Measurements from ENCODE around the gene FOXJ3.

Gene FOXJ3

GRCh38 chr1:42189931-42190853 is 144.8 kb downstream of the FOXJ3 start:
- TF ChIP-seq EZH2phosphoT487 (IDR thresholded peaks at IDR 0.05; ENCODE audit: borderline replicate concordance, low read length): no peak
- TF ChIP-seq, protein P1, sequence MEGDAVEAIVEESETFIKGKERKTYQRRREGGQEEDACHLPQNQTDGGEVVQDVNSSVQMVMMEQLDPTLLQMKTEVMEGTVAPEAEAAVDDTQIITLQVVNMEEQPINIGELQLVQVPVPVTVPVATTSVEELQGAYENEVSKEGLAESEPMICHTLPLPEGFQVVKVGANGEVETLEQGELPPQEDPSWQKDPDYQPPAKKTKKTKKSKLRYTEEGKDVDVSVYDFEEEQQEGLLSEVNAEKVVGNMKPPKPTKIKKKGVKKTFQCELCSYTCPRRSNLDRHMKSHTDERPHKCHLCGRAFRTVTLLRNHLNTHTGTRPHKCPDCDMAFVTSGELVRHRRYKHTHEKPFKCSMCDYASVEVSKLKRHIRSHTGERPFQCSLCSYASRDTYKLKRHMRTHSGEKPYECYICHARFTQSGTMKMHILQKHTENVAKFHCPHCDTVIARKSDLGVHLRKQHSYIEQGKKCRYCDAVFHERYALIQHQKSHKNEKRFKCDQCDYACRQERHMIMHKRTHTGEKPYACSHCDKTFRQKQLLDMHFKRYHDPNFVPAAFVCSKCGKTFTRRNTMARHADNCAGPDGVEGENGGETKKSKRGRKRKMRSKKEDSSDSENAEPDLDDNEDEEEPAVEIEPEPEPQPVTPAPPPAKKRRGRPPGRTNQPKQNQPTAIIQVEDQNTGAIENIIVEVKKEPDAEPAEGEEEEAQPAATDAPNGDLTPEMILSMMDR (IDR thresholded peaks at IDR 0.05; ENCODE audit: low read depth, low read length, poor library complexity, severe bottlenecking): no peak
- H3K9me2 ChIP-seq (replicated peaks; ENCODE audit: control insufficient read depth, low read length): no peaks in the 10 kb centered on the region

GRCh38 chr1:42186152-42186551 is 148.9 kb downstream of the FOXJ3 start:
- Histone ChIP-seq H4K20me1 (ENCODE audit: control insufficient read depth, insufficient read depth, low read depth, low read length) (no peaks in the 10 kb centered on the region), H3K4me3 (ENCODE audit: low read length) (no peak overlapping the region), H3K79me2 (ENCODE audit: control insufficient read depth, low read length) (no peaks in the 10 kb centered on the region), H3K36me3 (ENCODE audit: control insufficient read depth, low read length) (peaks cover 38% of the 10 kb centered on the region), H3K4me1 (ENCODE audit: control insufficient read depth, low read length) (no peaks in the 10 kb centered on the region), H3F3A (ENCODE audit: control insufficient read depth, insufficient read depth) (no peaks in the 10 kb centered on the region), H3K9me3 (ENCODE audit: control insufficient read depth, insufficient read depth, low read length) (no peaks in the 10 kb centered on the region), H3K27me3 (ENCODE audit: control insufficient read depth, low read length) (no peaks in the 10 kb centered on the region), H3K9me2 (replicated peaks; ENCODE audit: control insufficient read depth, low read length) (no peaks in the 10 kb centered on the region), H3K4me2 (ENCODE audit: low read length) (no peak overlapping the region), H3K27ac (ENCODE audit: low read depth, low read length) (no peak overlapping the region)
- no peak for TF ChIP-seq EZH2phosphoT487 (IDR thresholded peaks at IDR 0.05; ENCODE audit: borderline replicate concordance, low read length)
- TF ChIP-seq, protein P1 (IDR thresholded peaks at IDR 0.05; ENCODE audit: low read depth, low read length, poor library complexity, severe bottlenecking): no peak

More at GRCh38 chr1:42189931-42190853, 144.8 kb downstream of the FOXJ3 start:
- Histone ChIP-seq H3K4me2 (ENCODE audit: low read length) (no peak overlapping the region), H3K36me3 (ENCODE audit: control insufficient read depth, low read length) (peaks cover 58% of the 10 kb centered on the region), H3K9me3 (ENCODE audit: control insufficient read depth, insufficient read depth, low read length) (no peaks in the 10 kb centered on the region), H3K27ac (ENCODE audit: low read depth, low read length) (no peak overlapping the region), H3K27me3 (ENCODE audit: control insufficient read depth, low read length) (no peaks in the 10 kb centered on the region), H3F3A (ENCODE audit: control insufficient read depth, insufficient read depth) (no peaks in the 10 kb centered on the region), H4K20me1 (ENCODE audit: control insufficient read depth, insufficient read depth, low read depth, low read length) (no peaks in the 10 kb centered on the region), H3K4me3 (ENCODE audit: low read length) (no peak overlapping the region), H3K79me2 (ENCODE audit: control insufficient read depth, low read length) (no peaks in the 10 kb centered on the region), H3K4me1 (ENCODE audit: control insufficient read depth, low read length) (no peaks in the 10 kb centered on the region)

GRCh38 chr1:42184616-42185015 is 150.4 kb downstream of the FOXJ3 start:
- no peaks in the 10 kb centered on the region for H3K27me3 ChIP-seq (ENCODE audit: control insufficient read depth, low read length)
- no peaks in the 10 kb centered on the region for H4K20me1 ChIP-seq (ENCODE audit: control insufficient read depth, insufficient read depth, low read depth, low read length)
- no peak overlapping the region for H3K27ac ChIP-seq (ENCODE audit: low read depth, low read length)
- no peak overlapping the region for H3K4me2 ChIP-seq (ENCODE audit: low read length)
- TF ChIP-seq, protein P1 (IDR thresholded peaks at IDR 0.05; ENCODE audit: low read depth, low read length, poor library complexity, severe bottlenecking): no peak
- no peak for TF ChIP-seq EZH2phosphoT487 (IDR thresholded peaks at IDR 0.05; ENCODE audit: borderline replicate concordance, low read length)
- no peaks in the 10 kb centered on the region for H3F3A ChIP-seq (ENCODE audit: control insufficient read depth, insufficient read depth)
- H3K4me3 ChIP-seq (ENCODE audit: low read length): no peak overlapping the region
- H3K9me3 ChIP-seq (ENCODE audit: control insufficient read depth, insufficient read depth, low read length): no peaks in the 10 kb centered on the region
- no peaks in the 10 kb centered on the region for H3K9me2 ChIP-seq (replicated peaks; ENCODE audit: control insufficient read depth, low read length)
- no peaks in the 10 kb centered on the region for H3K79me2 ChIP-seq (ENCODE audit: control insufficient read depth, low read length)
- H3K36me3 ChIP-seq (ENCODE audit: control insufficient read depth, low read length): peaks cover 40% of the 10 kb centered on the region
- H3K4me1 ChIP-seq (ENCODE audit: control insufficient read depth, low read length): no peaks in the 10 kb centered on the region

Data from DOHH2 (cell line).